ENCODE measurements around the gene GPR45. TPM values are rescaled to one million over a fixed set of nuclear protein-coding genes. Genes with fewer than 3 reads are reported as not detected.

Gene GPR45
- total RNA-seq, 3 donors from 2014 or later: not detected

DNA sequence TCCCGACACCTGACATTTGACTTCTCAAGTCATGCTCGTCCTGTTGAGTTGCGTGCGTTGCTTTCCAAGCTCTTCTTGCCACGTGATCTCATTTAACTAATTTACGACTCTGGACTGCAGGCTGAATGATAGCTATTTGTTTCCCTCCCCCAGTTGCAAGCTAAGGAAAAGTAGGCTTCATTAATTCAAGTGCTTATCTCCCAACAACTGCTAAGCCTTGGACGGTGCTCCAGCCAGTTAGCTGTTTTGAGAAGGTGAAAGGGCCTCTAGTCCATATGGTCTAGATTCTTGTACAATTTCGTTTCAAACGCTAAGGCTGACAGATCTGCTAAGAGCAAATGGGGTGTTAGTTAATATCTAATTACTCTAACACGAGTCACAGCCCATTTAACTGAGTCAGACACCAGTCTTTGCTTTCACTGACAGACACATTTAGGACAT lies 21.1 kb downstream of the GPR45 start:
- TF ChIP-seq, protein P1, sequence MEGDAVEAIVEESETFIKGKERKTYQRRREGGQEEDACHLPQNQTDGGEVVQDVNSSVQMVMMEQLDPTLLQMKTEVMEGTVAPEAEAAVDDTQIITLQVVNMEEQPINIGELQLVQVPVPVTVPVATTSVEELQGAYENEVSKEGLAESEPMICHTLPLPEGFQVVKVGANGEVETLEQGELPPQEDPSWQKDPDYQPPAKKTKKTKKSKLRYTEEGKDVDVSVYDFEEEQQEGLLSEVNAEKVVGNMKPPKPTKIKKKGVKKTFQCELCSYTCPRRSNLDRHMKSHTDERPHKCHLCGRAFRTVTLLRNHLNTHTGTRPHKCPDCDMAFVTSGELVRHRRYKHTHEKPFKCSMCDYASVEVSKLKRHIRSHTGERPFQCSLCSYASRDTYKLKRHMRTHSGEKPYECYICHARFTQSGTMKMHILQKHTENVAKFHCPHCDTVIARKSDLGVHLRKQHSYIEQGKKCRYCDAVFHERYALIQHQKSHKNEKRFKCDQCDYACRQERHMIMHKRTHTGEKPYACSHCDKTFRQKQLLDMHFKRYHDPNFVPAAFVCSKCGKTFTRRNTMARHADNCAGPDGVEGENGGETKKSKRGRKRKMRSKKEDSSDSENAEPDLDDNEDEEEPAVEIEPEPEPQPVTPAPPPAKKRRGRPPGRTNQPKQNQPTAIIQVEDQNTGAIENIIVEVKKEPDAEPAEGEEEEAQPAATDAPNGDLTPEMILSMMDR (IDR thresholded peaks at IDR 0.05): no peak
- no peak for DNase-seq
- Histone ChIP-seq H3K9me3 (no peaks in the 10 kb centered on the region), H3K4me1 (ENCODE audit: low read depth) (no peaks in the 10 kb centered on the region), H3K4me3 (no peak overlapping the region), H3K36me3 (ENCODE audit: low read depth) (no peaks in the 10 kb centered on the region)
- no peak for ATAC-seq
- intact Hi-C loops (cut with DNase I, micrococcal nuclease): no loop called here

DNA sequence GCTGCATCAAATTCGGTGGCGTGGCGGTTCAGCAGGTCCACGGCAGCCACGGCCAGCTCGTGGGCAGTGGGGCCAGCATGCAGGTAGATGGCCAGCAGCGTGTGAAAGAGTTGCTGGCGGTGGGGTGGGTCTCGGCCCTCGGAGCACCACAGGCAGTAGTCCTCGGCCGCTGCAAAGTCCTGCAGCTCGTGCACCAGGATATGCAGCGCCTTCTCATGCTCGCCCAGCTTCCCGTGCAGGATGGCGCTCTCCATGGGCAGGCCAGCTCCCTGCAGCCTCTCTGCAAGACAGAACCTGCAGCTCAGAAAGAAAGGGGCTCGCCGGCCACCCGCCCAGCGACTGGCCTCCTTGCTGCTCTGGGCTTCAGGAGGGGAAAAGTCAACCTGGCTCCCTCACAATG lies 27.9 kb downstream of the GPR45 start:
- H3K36me3 ChIP-seq (ENCODE audit: low read depth): no peaks in the 10 kb centered on the region
- ATAC-seq (no peak), DNase-seq (no peak)
- TF ChIP-seq, protein P1 (IDR thresholded peaks at IDR 0.05): no peak
- no peaks in the 10 kb centered on the region for H3K9me3 ChIP-seq
- intact Hi-C loops (cut with DNase I, micrococcal nuclease): no loop called here
- no peaks in the 10 kb centered on the region for H3K4me1 ChIP-seq (ENCODE audit: low read depth)
- H3K4me3 ChIP-seq: no peak overlapping the region

DNA sequence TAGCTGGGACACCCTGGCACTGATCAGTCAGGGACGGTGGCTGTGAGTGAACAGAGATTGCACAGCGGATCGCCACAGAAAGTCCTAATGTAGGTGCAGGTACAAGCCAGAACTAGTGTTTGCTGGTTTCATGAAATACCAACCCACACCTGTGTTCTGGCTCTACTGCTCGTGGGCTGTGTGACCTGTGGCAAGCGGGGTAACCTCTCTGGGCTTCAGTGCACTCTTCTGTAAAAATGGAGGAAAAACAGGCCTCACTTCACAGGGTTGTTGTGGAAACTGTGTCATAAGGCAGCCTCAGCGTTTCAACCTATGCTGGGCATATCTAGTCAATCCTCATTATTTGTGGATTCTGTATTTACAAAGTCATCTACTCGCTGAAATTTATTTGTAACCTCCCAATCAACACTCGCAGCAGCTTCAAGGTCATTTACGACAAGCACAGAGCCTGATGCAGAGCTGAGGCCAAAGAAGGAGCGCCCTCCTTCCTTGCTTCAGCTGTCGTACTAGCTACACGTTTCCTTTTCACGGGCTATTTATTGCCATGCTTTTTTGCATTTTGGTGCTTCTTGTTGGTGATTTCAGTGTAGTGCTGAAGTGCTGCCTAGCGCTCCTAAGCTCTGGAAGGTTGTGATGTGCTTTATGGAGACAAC lies 30.0 kb downstream of the GPR45 start:
- no peaks in the 10 kb centered on the region for H3K9me3 ChIP-seq
- TF ChIP-seq, protein P1 (IDR thresholded peaks at IDR 0.05): no peak
- ATAC-seq (no peak), DNase-seq (no peak)
- no peaks in the 10 kb centered on the region for H3K36me3 ChIP-seq (ENCODE audit: low read depth)
- H3K4me3 ChIP-seq: no peak overlapping the region
- intact Hi-C loops (cut with DNase I, micrococcal nuclease): no loop called here
- no peaks in the 10 kb centered on the region for H3K4me1 ChIP-seq (ENCODE audit: low read depth)

DNA sequence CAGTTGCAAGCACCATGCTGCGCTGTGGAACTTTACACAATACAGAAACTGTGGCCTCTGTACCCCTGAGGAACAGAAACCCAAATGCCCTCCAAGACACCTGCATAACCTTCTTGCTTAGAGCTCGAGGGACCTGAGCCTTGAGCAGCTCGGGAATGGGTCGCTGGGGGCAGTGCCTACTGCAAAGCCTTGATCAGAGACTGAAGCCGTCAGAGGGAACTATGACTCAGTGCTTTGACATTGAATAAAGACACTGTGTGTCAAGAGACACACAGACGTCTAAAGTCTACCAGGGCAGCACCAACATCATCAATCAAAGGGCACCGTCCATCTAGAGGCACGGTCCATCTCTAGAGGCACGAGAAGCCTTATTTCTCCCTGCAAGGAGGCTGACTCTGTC lies 30.6 kb downstream of the GPR45 start:
- H3K9me3 ChIP-seq: no peaks in the 10 kb centered on the region
- intact Hi-C loops (cut with DNase I, micrococcal nuclease): no loop called here
- TF ChIP-seq, protein P1 (IDR thresholded peaks at IDR 0.05): no peak
- DNase-seq: no peak
- H3K4me3 ChIP-seq: no peak overlapping the region
- no peaks in the 10 kb centered on the region for H3K4me1 ChIP-seq (ENCODE audit: low read depth)
- ATAC-seq: no peak
- H3K36me3 ChIP-seq (ENCODE audit: low read depth): no peaks in the 10 kb centered on the region

DNA sequence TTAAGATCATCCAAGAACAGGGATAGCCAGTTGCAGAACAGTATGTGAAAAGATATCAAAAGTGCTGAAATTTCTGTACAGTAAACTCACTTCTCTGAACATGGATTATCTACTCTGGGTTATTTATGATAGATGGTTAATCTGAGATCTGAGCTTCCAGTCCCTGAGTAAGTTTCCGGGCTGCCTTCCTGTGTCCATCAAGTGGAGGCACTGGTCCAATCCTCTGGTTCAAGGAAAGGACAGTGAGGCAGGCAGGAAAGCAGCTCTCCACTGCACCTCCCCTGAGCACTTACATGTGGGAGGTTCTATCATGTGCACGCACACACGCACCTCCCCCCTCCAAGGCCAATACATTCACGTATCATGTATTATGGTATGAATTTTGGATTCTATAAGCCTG lies 32.5 kb downstream of the GPR45 start:
- ATAC-seq (no peak), DNase-seq (no peak)
- TF ChIP-seq, protein P1 (IDR thresholded peaks at IDR 0.05): no peak
- H3K4me1 ChIP-seq (ENCODE audit: low read depth): no peaks in the 10 kb centered on the region
- H3K4me3 ChIP-seq: no peak overlapping the region
- intact Hi-C loops (cut with DNase I, micrococcal nuclease): no loop called here
- H3K9me3 ChIP-seq: no peaks in the 10 kb centered on the region
- no peaks in the 10 kb centered on the region for H3K36me3 ChIP-seq (ENCODE audit: low read depth)

DNA sequence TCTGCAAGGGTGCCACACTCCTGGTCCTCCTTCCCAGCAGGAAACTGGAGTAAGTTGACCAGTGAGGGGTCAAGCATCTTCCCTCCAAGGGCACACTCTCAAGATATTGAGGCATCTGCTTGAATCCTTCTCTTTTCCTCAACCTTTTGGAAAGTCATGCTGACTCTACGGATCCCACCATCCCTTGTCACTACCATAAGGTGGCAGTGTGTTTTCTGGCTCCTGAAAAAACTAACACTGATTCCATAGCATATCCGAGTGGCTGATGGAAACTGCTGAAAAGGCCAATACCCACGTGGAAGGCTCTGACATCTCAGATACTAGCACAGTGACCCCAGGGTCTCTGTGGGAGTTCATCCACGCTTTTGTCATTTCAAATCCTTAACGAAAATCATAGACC lies 37.1 kb downstream of the GPR45 start:
- TF ChIP-seq, protein P1 (IDR thresholded peaks at IDR 0.05): no peak
- H3K9me3 ChIP-seq: no peaks in the 10 kb centered on the region
- ATAC-seq: no peak
- H3K36me3 ChIP-seq (ENCODE audit: low read depth): no peaks in the 10 kb centered on the region
- H3K4me1 ChIP-seq (ENCODE audit: low read depth): no peaks in the 10 kb centered on the region
- no peak for DNase-seq
- intact Hi-C loops (cut with DNase I, micrococcal nuclease): no loop called here
- H3K4me3 ChIP-seq: no peak overlapping the region
